ENCODE data around the gene JTB.

JTB gene

GRCh38 chr1:153962088-153963029, 15.1 kb downstream of the JTB start:
- Histone ChIP-seq H3K36me3 (replicated peaks in 1 of 2; ENCODE audit: control insufficient read depth in 2 of 2, insufficient read depth in 2 of 2, low read length in 2 of 2) (peaks cover 20 to 41% of the 10 kb centered on the region in 2 donors), H3K27me3 (ENCODE audit: control insufficient read depth in 3 of 3, insufficient read depth in 3 of 3, low read depth in 1 of 3, low read length in 3 of 3) (no peaks in the 10 kb centered on the region), H3K79me1 (ENCODE audit: low read depth, low read length) (peaks cover 13% of the 10 kb centered on the region), H3K9ac (ENCODE audit: low read depth, low read length, poor library complexity) (peak overlapping the region; percentile 84), H2BK15ac (ENCODE audit: low read length) (peak overlapping the region; percentile 7), H3K4me2 (ENCODE audit: insufficient read depth, low read length, poor library complexity, severe bottlenecking) (peak overlapping the region; percentile 77), H3K4me1 (ENCODE audit: control insufficient read depth in 2 of 2, insufficient read depth in 1 of 2, low read depth in 1 of 2, low read length in 2 of 2) (peaks cover 15 to 23% of the 10 kb centered on the region in 2 donors), H3K14ac (ENCODE audit: low read length) (no peak overlapping the region), H3K23ac (ENCODE audit: low read depth, low read length, poor library complexity) (peak overlapping the region; percentile 76), H3K9me3 (replicated peaks in 1 of 2; ENCODE audit: control insufficient read depth in 2 of 2, insufficient read depth in 1 of 2, low read depth in 1 of 2, low read length in 2 of 2) (no peaks in the 10 kb centered on the region), H2AK5ac (ENCODE audit: low read depth, low read length) (peak overlapping the region; percentile 90), H2BK12ac (ENCODE audit: low read length) (no peak overlapping the region), H3K27ac (replicated peaks; ENCODE audit: low read length) (no peak overlapping the region), H3K18ac (ENCODE audit: low read length) (peak overlapping the region; percentile 55), H4K91ac (ENCODE audit: low read depth, low read length, poor library complexity) (no peak overlapping the region), H2BK5ac (ENCODE audit: low read length) (peak overlapping the region; percentile 55), H3K4me3 (ENCODE audit: low read length in 2 of 2) (peak overlapping the region; percentile 68 to 84), H2BK120ac (ENCODE audit: low read depth, low read length) (peak overlapping the region; percentile 13), H3K4ac (ENCODE audit: low read length) (no peak overlapping the region), H2AFZ (ENCODE audit: low read length) (no peak overlapping the region), H4K8ac (ENCODE audit: low read depth, low read length) (no peak overlapping the region)
- DNase-seq (ENCODE audit: low spot score): no peak
- WGBS, 2 donors (ENCODE audit: extremely low coverage in 2 of 2, insufficient read length in 2 of 2, insufficient replicate concordance in 1 of 2): no CpG with 5 or more reads among the region's 16 CpGs

GRCh38 chr1:153961421-153961820, 16.1 kb downstream of the JTB start:
- H3K9me3 ChIP-seq (replicated peaks in 1 of 2; ENCODE audit: control insufficient read depth in 2 of 2, insufficient read depth in 1 of 2, low read depth in 1 of 2, low read length in 2 of 2): no peaks in the 10 kb centered on the region
- no peak overlapping the region for H3K27ac ChIP-seq (replicated peaks; ENCODE audit: low read length)
- peak overlapping the region in 1 of 2 donors; percentile 68 for H3K4me3 ChIP-seq (ENCODE audit: low read length in 2 of 2)
- H2BK12ac ChIP-seq (ENCODE audit: low read length): no peak overlapping the region
- H4K8ac ChIP-seq (ENCODE audit: low read depth, low read length): no peak overlapping the region
- H3K36me3 ChIP-seq (replicated peaks in 1 of 2; ENCODE audit: control insufficient read depth in 2 of 2, insufficient read depth in 2 of 2, low read length in 2 of 2): peaks cover 20 to 41% of the 10 kb centered on the region in 2 donors
- no peak overlapping the region for H2BK5ac ChIP-seq (ENCODE audit: low read length)
- H2AFZ ChIP-seq (ENCODE audit: low read length): no peak overlapping the region
- no peak overlapping the region for H3K18ac ChIP-seq (ENCODE audit: low read length)
- no peak for DNase-seq (ENCODE audit: low spot score)
- H3K79me1 ChIP-seq (ENCODE audit: low read depth, low read length): peaks cover 16% of the 10 kb centered on the region
- H3K27me3 ChIP-seq (ENCODE audit: control insufficient read depth in 3 of 3, insufficient read depth in 3 of 3, low read depth in 1 of 3, low read length in 3 of 3): no peaks in the 10 kb centered on the region
- H3K4me1 ChIP-seq (ENCODE audit: control insufficient read depth in 2 of 2, insufficient read depth in 1 of 2, low read depth in 1 of 2, low read length in 2 of 2): peaks cover 21 to 27% of the 10 kb centered on the region in 2 donors
- H2AK5ac ChIP-seq (ENCODE audit: low read depth, low read length): no peak overlapping the region
- no peak overlapping the region for H3K4me2 ChIP-seq (ENCODE audit: insufficient read depth, low read length, poor library complexity, severe bottlenecking)
- WGBS, 2 donors (ENCODE audit: extremely low coverage in 2 of 2, insufficient read length in 2 of 2, insufficient replicate concordance in 1 of 2): no CpG with 5 or more reads among the region's 4 CpGs
- no peak overlapping the region for H3K9ac ChIP-seq (ENCODE audit: low read depth, low read length, poor library complexity)
- no peak overlapping the region for H3K14ac ChIP-seq (ENCODE audit: low read length)
- H2BK120ac ChIP-seq (ENCODE audit: low read depth, low read length): no peak overlapping the region
- H3K23ac ChIP-seq (ENCODE audit: low read depth, low read length, poor library complexity): no peak overlapping the region
- H4K91ac ChIP-seq (ENCODE audit: low read depth, low read length, poor library complexity): no peak overlapping the region
- no peak overlapping the region for H3K4ac ChIP-seq (ENCODE audit: low read length)
- H2BK15ac ChIP-seq (ENCODE audit: low read length): no peak overlapping the region

- Histone ChIP-seq H3K36me3 (replicated peaks in 1 of 2; ENCODE audit: control insufficient read depth in 2 of 2, insufficient read depth in 2 of 2, low read length in 2 of 2) (peaks cover 20 to 34% of the 10 kb centered on the region in 2 donors), H2BK5ac (ENCODE audit: low read length) (no peak overlapping the region), H4K8ac (ENCODE audit: low read depth, low read length) (no peak overlapping the region), H3K23ac (ENCODE audit: low read depth, low read length, poor library complexity) (no peak overlapping the region), H3K79me1 (ENCODE audit: low read depth, low read length) (peaks cover 18% of the 10 kb centered on the region), H2AFZ (ENCODE audit: low read length) (no peak overlapping the region), H3K9me3 (replicated peaks in 1 of 2; ENCODE audit: control insufficient read depth in 2 of 2, insufficient read depth in 1 of 2, low read depth in 1 of 2, low read length in 2 of 2) (no peaks in the 10 kb centered on the region), H2BK120ac (ENCODE audit: low read depth, low read length) (no peak overlapping the region), H2BK12ac (ENCODE audit: low read length) (no peak overlapping the region), H3K14ac (ENCODE audit: low read length) (no peak overlapping the region), H3K9ac (ENCODE audit: low read depth, low read length, poor library complexity) (peak overlapping the region; percentile 72), H4K91ac (ENCODE audit: low read depth, low read length, poor library complexity) (no peak overlapping the region), H3K4ac (ENCODE audit: low read length) (no peak overlapping the region), H3K27me3 (ENCODE audit: control insufficient read depth in 3 of 3, insufficient read depth in 3 of 3, low read depth in 1 of 3, low read length in 3 of 3) (no peaks in the 10 kb centered on the region), H3K4me3 (ENCODE audit: low read length in 2 of 2) (no peak overlapping the region), H2BK15ac (ENCODE audit: low read length) (no peak overlapping the region), H3K4me2 (ENCODE audit: insufficient read depth, low read length, poor library complexity, severe bottlenecking) (no peak overlapping the region), H3K4me1 (ENCODE audit: control insufficient read depth in 2 of 2, insufficient read depth in 1 of 2, low read depth in 1 of 2, low read length in 2 of 2) (peaks cover 21 to 27% of the 10 kb centered on the region in 2 donors), H2AK5ac (ENCODE audit: low read depth, low read length) (no peak overlapping the region), H3K18ac (ENCODE audit: low read length) (no peak overlapping the region), H3K27ac (replicated peaks; ENCODE audit: low read length) (no peak overlapping the region)
- WGBS, 2 donors (ENCODE audit: extremely low coverage in 2 of 2, insufficient read length in 2 of 2, insufficient replicate concordance in 1 of 2): no CpG with 5 or more reads among the region's 11 CpGs
- DNase-seq (ENCODE audit: low spot score): no peak
These were observed 17.3 kb downstream of the JTB start for GRCh38 chr1:153960206-153960605.

GRCh38 chr1:153959454-153959853, 18.0 kb downstream of the JTB start:
- Histone ChIP-seq H2BK12ac (ENCODE audit: low read length) (no peak overlapping the region), H2BK5ac (ENCODE audit: low read length) (no peak overlapping the region), H3K4ac (ENCODE audit: low read length) (no peak overlapping the region), H3K4me1 (ENCODE audit: control insufficient read depth in 2 of 2, insufficient read depth in 1 of 2, low read depth in 1 of 2, low read length in 2 of 2) (peaks cover 21 to 27% of the 10 kb centered on the region in 2 donors), H3K4me2 (ENCODE audit: insufficient read depth, low read length, poor library complexity, severe bottlenecking) (no peak overlapping the region), H3K23ac (ENCODE audit: low read depth, low read length, poor library complexity) (no peak overlapping the region), H3K9ac (ENCODE audit: low read depth, low read length, poor library complexity) (no peak overlapping the region), H2AFZ (ENCODE audit: low read length) (no peak overlapping the region), H4K91ac (ENCODE audit: low read depth, low read length, poor library complexity) (no peak overlapping the region), H3K14ac (ENCODE audit: low read length) (no peak overlapping the region), H3K36me3 (replicated peaks in 1 of 2; ENCODE audit: control insufficient read depth in 2 of 2, insufficient read depth in 2 of 2, low read length in 2 of 2) (peaks cover 20 to 39% of the 10 kb centered on the region in 2 donors), H2BK15ac (ENCODE audit: low read length) (no peak overlapping the region), H4K8ac (ENCODE audit: low read depth, low read length) (no peak overlapping the region), H2AK5ac (ENCODE audit: low read depth, low read length) (no peak overlapping the region), H3K4me3 (ENCODE audit: low read length in 2 of 2) (no peak overlapping the region), H3K9me3 (replicated peaks in 1 of 2; ENCODE audit: control insufficient read depth in 2 of 2, insufficient read depth in 1 of 2, low read depth in 1 of 2, low read length in 2 of 2) (no peaks in the 10 kb centered on the region), H3K27ac (replicated peaks; ENCODE audit: low read length) (peak overlapping the region; percentile 52), H2BK120ac (ENCODE audit: low read depth, low read length) (no peak overlapping the region), H3K18ac (ENCODE audit: low read length) (no peak overlapping the region), H3K27me3 (ENCODE audit: control insufficient read depth in 3 of 3, insufficient read depth in 3 of 3, low read depth in 1 of 3, low read length in 3 of 3) (no peaks in the 10 kb centered on the region), H3K79me1 (ENCODE audit: low read depth, low read length) (peaks cover 18% of the 10 kb centered on the region)
- WGBS, 2 donors (ENCODE audit: extremely low coverage in 2 of 2, insufficient read length in 2 of 2, insufficient replicate concordance in 1 of 2): no CpG with 5 or more reads among the region's 3 CpGs
- no peak for DNase-seq (ENCODE audit: low spot score)
